Adrenal gland (tissue), 12 donors: ENCODE data around the gene HSD17B8. TPM values are rescaled to one million over a fixed set of nuclear protein-coding genes. Genes with fewer than 3 reads are reported as not detected.

Experiments
- DNase-seq, 7 donors: peaks; one replicate each; pipeline ENCODE4 v3.0.0-alpha.2; 2019 to 2020
- H3K27ac ChIP-seq, 5 donors: fragments of 200-600 bp; sonication (generic) in 4 of 5; 1 replicate in 3 of 5; 2 replicates in 2 of 5; pipeline versions ENCODE4 v1.5.1 to v1.8.0; 2016 to 2020; ENCODE audit warnings: mild to moderate bottlenecking in 1 of 5
- H3K27me3 ChIP-seq: fragments of 200-600 bp; 2 replicates; pipeline ENCODE4 v1.8.0; 2021
- H3K36me3 ChIP-seq, 2 donors: fragments of 200-600 bp; replicated peaks in 1 of 2; 1 replicate in 1 of 2; 2 replicates in 1 of 2; pipeline versions ENCODE4 v1.5.1 to v1.8.0; 2018 to 2022
- H3K4me1 ChIP-seq, 2 donors: fragments of 200-600 bp; replicated peaks in 1 of 2; 1 replicate in 1 of 2; 2 replicates in 1 of 2; pipeline versions ENCODE4 v1.5.1 to v1.8.0; 2018 to 2021
- H3K4me3 ChIP-seq, 4 donors: fragments of 200-600 bp; sonication (generic) in 3 of 4; one replicate each; pipeline ENCODE4 v1.5.1; 2016 to 2018
- H3K9me3 ChIP-seq, 3 donors: fragments of 200-600 bp; sonication (generic) in 1 of 3; replicated peaks in 1 of 3; 1 replicate in 2 of 3; 2 replicates in 1 of 3; pipeline versions ENCODE4 v1.5.1 to v1.8.0; 2016 to 2021
- CTCF ChIP-seq, 6 experiments: fragments of 450-650 bp in 4 of 6; fragments of 200-600 bp in 2 of 6; sonication (generic) in 1 of 6; IDR thresholded peaks; 1 replicate in 5 of 6; 2 replicates in 1 of 6; pipeline versions ENCODE4 v1.5.1 to v1.8.0; 2016 to 2021; ENCODE audit warnings: antibody characterized with exemption in 6 of 6, mild to moderate bottlenecking in 2 of 6, moderate library complexity in 1 of 6
- POLR2A ChIP-seq, 2 donors: fragments of 450-650 bp; IDR thresholded peaks; one replicate each; pipeline ENCODE4 v1.6.1; 2017; ENCODE audit warnings: antibody characterized with exemption in 2 of 2, mild to moderate bottlenecking in 2 of 2, moderate library complexity in 1 of 2
- WGBS, 4 donors: extraction: QIAGEN DNeasy Blood & Tissue Kit in 2 of 4; methylation state at CpG; one replicate each; pipeline versions ENCODE4 v1.1.5 to v1.1.7; 2013 to 2017; 5-methylcytosine and 5-hydroxymethylcytosine counted together
- intact Hi-C, 2 donors: fragments of 100-400 bp; cut with DNase I; formaldehyde crosslinking; loops; one replicate each; pipeline versions ENCODE4 v1.14.1 to v1.15.0; 2022 to 2023
- polyA plus RNA-seq, 3 donors: library from polyadenylated mRNA; stranded (reverse); fragments of 200-250 nt in 2 of 3; fragments of 350-450 nt in 1 of 3; fragmentation: Illumina TruSeq in 1 of 3; extraction: RNeasy Lipid Tissue Mini Kit (QIAGEN cat#74804) in 1 of 3; gene quantifications; one replicate each; pipeline ENCODE4 v1.2.3, GENCODE V29; 2013 to 2014
- total RNA-seq, 9 donors: library from RNA; depleted of rRNA in 4 of 9; stranded (reverse); fragments of >200 nt in 4 of 9; fragments of 120-200 nt in 1 of 9; fragmentation: NEBNext Ultra II Directional in 1 of 9; extraction: Animal tissue kit (Norgen Biotek cat#: 25700) in 1 of 9; gene quantifications; one replicate each; pipeline versions ENCODE4 v1.1.0 to v1.2.4, GENCODE V29; 2013 to 2023
- donor health status: healthy with polysubstance abuse.
- donor health status: Bipolar disorder and iron deficiency.
- donor health status: DM: yes; HTN: yes; CAD: no.
- donor health status: DM: no; HTN: no; CAD: no.
- donor health status: DM: no; HTN: no; CAD: no.
- donor health status: DM: yes; HTN: yes; CAD: no.

HSD17B8 gene
- total and polyA plus RNA-seq, 12 donors = 13.4 to 96.3 (median 32.7) TPM

GRCh38 chr6:33198853-33199436 lies 5.5 kb upstream of the HSD17B8 start:
- DNase-seq = no peak
- peaks cover 26 to 47% of the 10 kb centered on the region in 2 donors for H3K4me1 ChIP-seq
- no peak for TF ChIP-seq POLR2A (IDR thresholded peaks at IDR 0.05)
- TF ChIP-seq CTCF (IDR thresholded peaks at IDR 0.05) = no peak
- intact Hi-C loops = loop anchor here (5.0 kb wide), 1 partner anchor 37 kb away; no protein-coding TSS in a partner anchor
- H3K4me3 ChIP-seq = peak overlapping the region in 2 of 4 donors; percentile 86 to 96
- H3K9me3 ChIP-seq = no peaks in the 10 kb centered on the region
- no peaks in the 10 kb centered on the region for H3K27me3 ChIP-seq
- peak overlapping the region in 3 of 5 donors; percentile 92 to 98 (median 98) for H3K27ac ChIP-seq
- peaks cover 0 to 54% of the 10 kb centered on the region in 2 donors for H3K36me3 ChIP-seq
- WGBS, 4 donors = 25 to 36% (median 32%) methylated on average over 3 of the region's 3 CpGs

- intact Hi-C loops = loop anchor here (5.0 kb wide), 1 partner anchor 37 kb away; no protein-coding TSS in a partner anchor
- H3K4me1 ChIP-seq = peaks cover 30 to 53% of the 10 kb centered on the region in 2 donors
- H3K4me3 ChIP-seq = peak overlapping the region; percentile 69 to 96 (median 86)
- TF ChIP-seq POLR2A (IDR thresholded peaks at IDR 0.05) (no peak), CTCF (IDR thresholded peaks at IDR 0.05) (no peak)
- peak in 4 of 7 donors; percentile 79 to 88 (median 84) for DNase-seq
- peaks cover 0 to 49% of the 10 kb centered on the region in 2 donors for H3K36me3 ChIP-seq
- H3K27ac ChIP-seq = peak overlapping the region; percentile 92 to 99 (median 98)
- H3K27me3 ChIP-seq = no peaks in the 10 kb centered on the region
- WGBS, 4 donors = 3 to 4% (median 3%) methylated on average over 10 to 26 of the region's 26 CpGs
- no peaks in the 10 kb centered on the region for H3K9me3 ChIP-seq
Measured at GRCh38 chr6:33199687-33200218, 4.7 kb upstream of the HSD17B8 start.

DNA sequence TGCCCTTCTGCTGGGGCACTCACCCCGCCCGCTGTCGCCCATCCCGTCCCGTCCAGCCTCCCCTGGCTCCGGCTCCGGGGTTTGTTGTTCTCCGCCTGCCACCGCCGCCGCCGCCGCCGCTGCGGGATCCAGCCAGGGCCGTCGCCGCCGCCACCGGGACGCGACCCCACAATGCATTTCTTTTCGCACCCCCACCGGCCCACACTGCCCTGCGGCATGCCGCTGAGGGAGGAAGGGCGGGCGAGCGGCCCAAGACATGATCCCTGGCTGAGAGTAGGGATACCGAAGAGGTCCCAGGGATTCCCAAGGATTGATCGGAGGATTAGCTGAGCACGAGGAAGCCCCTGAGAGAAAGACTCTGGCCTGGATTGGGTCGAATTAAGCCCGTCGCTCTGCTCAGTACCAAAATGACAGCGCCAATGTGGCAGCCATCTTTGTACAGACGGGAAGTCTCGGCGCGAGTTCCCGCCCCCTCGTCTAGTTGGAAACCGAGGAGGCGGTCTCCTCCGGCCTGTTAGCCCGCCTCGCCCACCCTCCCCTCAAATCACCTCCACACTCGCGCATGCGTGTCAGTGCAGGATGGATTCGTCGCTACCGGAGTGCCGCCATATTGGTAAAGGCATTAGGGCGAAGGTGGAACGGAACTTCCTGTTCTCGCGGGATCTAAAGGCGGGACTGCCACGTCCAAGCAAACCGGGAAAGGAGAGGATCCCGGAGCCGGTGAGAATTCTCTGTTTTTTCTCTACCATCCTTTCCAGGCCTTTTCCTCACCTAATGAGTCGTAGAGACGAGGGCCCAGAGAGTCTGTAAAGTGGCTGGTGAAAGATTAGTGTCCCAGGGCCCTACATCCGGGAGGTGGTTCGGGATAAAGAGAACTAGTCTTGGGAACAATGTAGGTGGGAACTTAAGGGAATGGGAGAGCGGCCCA lies 4.0 kb upstream of the HSD17B8 start, which contains the start of the genes RXRB and SLC39A7:
Gene RXRB (minus strand): TSS at position 447 of the 928 bp plus-strand sequence. CDS start 189 bp downstream, at position 258.
Gene SLC39A7 (plus strand): TSS at position 649 of the 928 bp plus-strand sequence. CDS start 379 bp downstream, outside the sequence.
- 0 to 1% (median 1%) methylated on average over 35 to 68 of the region's 68 CpGs for WGBS, 4 donors
- peak; percentile 73 to 76 for TF ChIP-seq POLR2A (IDR thresholded peaks at IDR 0.05)
- peak in 1 of 6 experiments; percentile 2 for TF ChIP-seq CTCF (IDR thresholded peaks at IDR 0.05)
- Histone ChIP-seq H3K4me1 (peaks cover 35 to 58% of the 10 kb centered on the region in 2 donors), H3K9me3 (no peaks in the 10 kb centered on the region), H3K4me3 (peak within 1 kb of the TSS; percentile 85 to 96 (median 86)), H3K36me3 (peaks cover 0 to 42% of the 10 kb centered on the region in 2 donors), H3K27me3 (no peaks in the 10 kb centered on the region), H3K27ac (peak within 1 kb of the TSS; percentile 92 to 99 (median 98))
- DNase-seq = peak; percentile 99 to 100 (median 100)
- intact Hi-C loops = no loop called here
